Dendritic cell treated with granulocyte-macrophage colony-stimulating factor and Interleukin-4, amounts not matched to agents 40 ng/mL and 50 ng/mL, for 4 days (primary cell): ENCODE results near the gene CBFA2T3.
A peak's percentile ranks its signal among the peaks of the same experiment; 100 is the strongest.
"Not testable (repeated sequence)": the region's sequence is repeated elsewhere in the genome, so short reads cannot be mapped to it uniquely, and the experiment has no call there.

Source experiments
- H3K27ac Mint-ChIP-seq: one replicate; pipeline ENCODE4 v1.8.0; 2022; ENCODE audit warnings: mild to moderate bottlenecking, mixed read lengths
- H3K27me3 Mint-ChIP-seq: one replicate; pipeline ENCODE4 v1.8.0; 2022; ENCODE audit warnings: mild to moderate bottlenecking, mixed read lengths
- H3K36me3 Mint-ChIP-seq: one replicate; pipeline ENCODE4 v1.8.0; 2022; ENCODE audit warnings: low read depth, mixed read lengths
- H3K4me1 Mint-ChIP-seq: one replicate; pipeline ENCODE4 v1.8.0; 2022; ENCODE audit warnings: low read depth, mixed read lengths
- H3K4me3 Mint-ChIP-seq: one replicate; pipeline ENCODE4 v1.8.0; 2022; ENCODE audit warnings: mild to moderate bottlenecking, moderate library complexity, mixed read lengths
- H3K9me3 Mint-ChIP-seq: one replicate; pipeline ENCODE4 v1.8.0; 2022; ENCODE audit warnings: mixed read lengths
- intact Hi-C: fragments of 100-400 bp; cut with micrococcal nuclease; formaldehyde crosslinking; loops from one replicate; pipeline ENCODE4 v1.15.0; 2022

Gene CBFA2T3

GRCh38 chr16:88922826-88923410 is 54.1 kb downstream of the CBFA2T3 start:
- Mint-ChIP-seq H3K27ac (peak overlapping the region; percentile 85), H3K4me3 (no peak overlapping the region), H3K4me1 (peaks cover 61% of the 10 kb centered on the region), H3K36me3 (peaks cover 42% of the 10 kb centered on the region), H3K27me3 (peaks cover 9% of the 10 kb centered on the region), H3K9me3 (no peaks in the 10 kb centered on the region)
- intact Hi-C loops: loop anchor here (2.0 kb wide), 1 partner anchor 14 kb away; no protein-coding TSS in a partner anchor

GRCh38 chr16:88922114-88922825 is 54.7 kb downstream of the CBFA2T3 start:
- no peaks in the 10 kb centered on the region for H3K9me3 Mint-ChIP-seq
- H3K36me3 Mint-ChIP-seq: peaks cover 42% of the 10 kb centered on the region
- intact Hi-C loops: loop anchor here (2.0 kb wide), 1 partner anchor 15 kb away; no protein-coding TSS in a partner anchor
- H3K27me3 Mint-ChIP-seq: peaks cover 9% of the 10 kb centered on the region
- peak overlapping the region; percentile 39 for H3K4me3 Mint-ChIP-seq
- H3K27ac Mint-ChIP-seq: peak overlapping the region; percentile 85
- H3K4me1 Mint-ChIP-seq: peaks cover 61% of the 10 kb centered on the region

GRCh38 chr16:88921591-88921990 is 55.4 kb downstream of the CBFA2T3 start:
- Mint-ChIP-seq H3K36me3 (peaks cover 42% of the 10 kb centered on the region), H3K27me3 (peaks cover 9% of the 10 kb centered on the region), H3K27ac (peak overlapping the region; percentile 85), H3K4me3 (peak overlapping the region; percentile 32), H3K4me1 (peaks cover 56% of the 10 kb centered on the region), H3K9me3 (no peaks in the 10 kb centered on the region)
- intact Hi-C loops: no loop called here

- intact Hi-C loops: no loop called here
- peaks cover 42% of the 10 kb centered on the region for H3K36me3 Mint-ChIP-seq
- H3K9me3 Mint-ChIP-seq: no peaks in the 10 kb centered on the region
- peak overlapping the region; percentile 51 for H3K4me3 Mint-ChIP-seq
- peak overlapping the region; percentile 85 for H3K27ac Mint-ChIP-seq
- peaks cover 9% of the 10 kb centered on the region for H3K27me3 Mint-ChIP-seq
- H3K4me1 Mint-ChIP-seq: peaks cover 56% of the 10 kb centered on the region
These were observed 56.1 kb downstream of the CBFA2T3 start for GRCh38 chr16:88920618-88921590.

GRCh38 chr16:88919936-88920335 is 57.1 kb downstream of the CBFA2T3 start:
- Mint-ChIP-seq H3K27ac (no peak overlapping the region), H3K4me1 (peaks cover 56% of the 10 kb centered on the region), H3K4me3 (no peak overlapping the region), H3K9me3 (no peaks in the 10 kb centered on the region), H3K36me3 (peaks cover 36% of the 10 kb centered on the region), H3K27me3 (peaks cover 9% of the 10 kb centered on the region)
- intact Hi-C loops: no loop called here

- H3K4me3 Mint-ChIP-seq, H3K9me3 Mint-ChIP-seq, H3K27me3 Mint-ChIP-seq, H3K27ac Mint-ChIP-seq, intact Hi-C loops: not testable (repeated sequence)
- peaks cover 34% of the 10 kb centered on the region for H3K36me3 Mint-ChIP-seq
- peaks cover 50% of the 10 kb centered on the region for H3K4me1 Mint-ChIP-seq
These were observed 58.1 kb downstream of the CBFA2T3 start for GRCh38 chr16:88918896-88919295.

GRCh38 chr16:88917915-88918627 is 58.9 kb downstream of the CBFA2T3 start:
- intact Hi-C loops: no loop called here
- Mint-ChIP-seq H3K4me1 (peaks cover 41% of the 10 kb centered on the region), H3K27me3 (peaks cover 2% of the 10 kb centered on the region), H3K9me3 (no peaks in the 10 kb centered on the region), H3K36me3 (peaks cover 36% of the 10 kb centered on the region), H3K4me3 (no peak overlapping the region), H3K27ac (no peak overlapping the region)

- Mint-ChIP-seq H3K4me1 (peaks cover 34% of the 10 kb centered on the region), H3K27ac (no peak overlapping the region), H3K36me3 (peaks cover 44% of the 10 kb centered on the region), H3K4me3 (no peak overlapping the region), H3K9me3 (no peaks in the 10 kb centered on the region), H3K27me3 (no peaks in the 10 kb centered on the region)
- intact Hi-C loops: no loop called here
These were observed 59.7 kb downstream of the CBFA2T3 start for GRCh38 chr16:88917146-88917914.

GRCh38 chr16:88915639-88916327 is 61.2 kb downstream of the CBFA2T3 start:
- Mint-ChIP-seq H3K4me1 (peaks cover 19% of the 10 kb centered on the region), H3K27ac (no peak overlapping the region), H3K4me3 (no peak overlapping the region), H3K36me3 (peaks cover 55% of the 10 kb centered on the region), H3K27me3 (no peaks in the 10 kb centered on the region), H3K9me3 (no peaks in the 10 kb centered on the region)
- intact Hi-C loops: no loop called here

- no peak overlapping the region for H3K4me3 Mint-ChIP-seq
- peaks cover 18% of the 10 kb centered on the region for H3K4me1 Mint-ChIP-seq
- no peak overlapping the region for H3K27ac Mint-ChIP-seq
- peaks cover 62% of the 10 kb centered on the region for H3K36me3 Mint-ChIP-seq
- no peaks in the 10 kb centered on the region for H3K27me3 Mint-ChIP-seq
- intact Hi-C loops: no loop called here
- H3K9me3 Mint-ChIP-seq: no peaks in the 10 kb centered on the region
These were observed 62.1 kb downstream of the CBFA2T3 start for GRCh38 chr16:88914750-88915368.

- Mint-ChIP-seq H3K4me1 (peaks cover 9% of the 10 kb centered on the region), H3K4me3 (no peak overlapping the region), H3K27me3 (no peaks in the 10 kb centered on the region), H3K9me3 (no peaks in the 10 kb centered on the region), H3K27ac (no peak overlapping the region), H3K36me3 (peaks cover 63% of the 10 kb centered on the region)
- intact Hi-C loops: no loop called here
These were observed 63.1 kb downstream of the CBFA2T3 start for GRCh38 chr16:88913870-88914269.

GRCh38 chr16:88913001-88913612 is 63.9 kb downstream of the CBFA2T3 start:
- peaks cover 6% of the 10 kb centered on the region for H3K4me1 Mint-ChIP-seq
- H3K36me3 Mint-ChIP-seq: peaks cover 68% of the 10 kb centered on the region
- no peaks in the 10 kb centered on the region for H3K27me3 Mint-ChIP-seq
- no peak overlapping the region for H3K27ac Mint-ChIP-seq
- H3K9me3 Mint-ChIP-seq: no peaks in the 10 kb centered on the region
- no peak overlapping the region for H3K4me3 Mint-ChIP-seq
- intact Hi-C loops: no loop called here
